Uterus (tissue), 4 donors: ENCODE measurements around the gene SOX5. TPM values are rescaled to one million over a fixed set of nuclear protein-coding genes. Genes with fewer than 3 reads are reported as not detected.

Experiments used
- DNase-seq, 2 donors: peaks; one replicate each; pipeline ENCODE4 v3.0.0-alpha.2; 2019 to 2020
- H3K27ac ChIP-seq, 2 donors: fragments of 200-600 bp; sonication (generic); 1 replicate in 1 of 2; 2 replicates in 1 of 2; pipeline ENCODE4 v1.5.1; 2016 to 2018
- H3K27me3 ChIP-seq, 2 donors: fragments of 200-600 bp; sonication (generic); one replicate each; pipeline ENCODE4 v1.5.1; 2018 to 2019; ENCODE audit warnings: control low read depth in 1 of 2
- H3K36me3 ChIP-seq, 2 donors: fragments of 200-600 bp; sonication (generic); one replicate each; pipeline ENCODE4 v1.5.1; 2019; ENCODE audit warnings: control low read depth in 1 of 2
- H3K4me1 ChIP-seq, 2 donors: fragments of 200-600 bp; sonication (generic); one replicate each; pipeline ENCODE4 v1.5.1; 2018 to 2019; ENCODE audit warnings: control low read depth in 1 of 2
- H3K4me3 ChIP-seq, 2 donors: fragments of 200-600 bp; sonication (generic); 1 replicate in 1 of 2; 2 replicates in 1 of 2; pipeline ENCODE4 v1.5.1; 2018 to 2019; ENCODE audit warnings: mild to moderate bottlenecking in 1 of 2
- H3K9me3 ChIP-seq, 2 donors: fragments of 200-600 bp; sonication (generic); one replicate each; pipeline ENCODE4 v1.5.1; 2019; ENCODE audit warnings: control low read depth in 1 of 2
- POLR2A ChIP-seq, 2 donors: fragments of 450-650 bp; IDR thresholded peaks; one replicate each; pipeline ENCODE4 v1.6.1; 2016; ENCODE audit warnings: antibody characterized with exemption in 2 of 2, mild to moderate bottlenecking in 1 of 2, moderate library complexity in 1 of 2
- intact Hi-C: fragments of 100-400 bp; cut with DNase I; formaldehyde crosslinking; loops from one replicate; pipeline ENCODE4 v1.15.1; 2023; ENCODE audit warnings: low total_unique reads
- total RNA-seq, 4 donors: library from RNA; depleted of rRNA in 3 of 4; stranded (reverse); fragments of >200 nt in 3 of 4; gene quantifications; one replicate each; pipeline versions ENCODE4 v1.1.0 to v1.2.4, GENCODE V29; 2014 to 2023
- TF ChIP-seq, protein P1 (sequence below), 4 experiments: fragments of 200-600 bp in 2 of 4; fragments of 450-650 bp in 2 of 4; sonication (generic) in 2 of 4; IDR thresholded peaks; one replicate each; pipeline ENCODE4 v1.5.1; 2016 to 2019; ENCODE audit warnings: antibody characterized with exemption in 4 of 4, mild to moderate bottlenecking in 2 of 4, moderate library complexity in 1 of 4
- donor health status: DM: yes; HTN: yes; CAD: no.

SOX5 gene
- total RNA-seq, 4 donors from 2014 or later, result 9.1 to 69.5 (median 31.2) TPM

DNA sequence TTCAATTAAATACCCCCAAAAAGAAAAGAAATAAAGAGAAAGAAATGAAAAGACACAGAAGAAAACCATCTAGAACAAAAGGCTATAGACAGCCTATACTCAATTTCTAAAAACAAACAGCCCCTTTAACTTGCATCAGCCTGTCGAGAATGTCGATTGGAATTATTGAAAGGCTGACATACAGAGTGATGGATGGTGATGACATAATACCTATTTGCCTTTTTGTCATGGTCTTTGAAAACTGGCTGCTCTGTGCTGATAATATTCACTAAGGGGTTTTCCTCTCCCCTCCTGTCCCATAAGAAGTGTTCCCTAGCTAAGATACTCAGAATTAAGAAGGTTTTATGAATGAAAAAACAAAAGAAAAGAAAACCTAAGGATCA is 393.7 kb downstream of the SOX5 start:
- Histone ChIP-seq H3K36me3 (no peaks in the 10 kb centered on the region), H3K4me3 (no peak overlapping the region), H3K4me1 (no peaks in the 10 kb centered on the region), H3K9me3 (no peaks in the 10 kb centered on the region), H3K27me3 (no peaks in the 10 kb centered on the region), H3K27ac (no peak overlapping the region)
- intact Hi-C loops, result no loop called here
- no peak for TF ChIP-seq POLR2A (IDR thresholded peaks at IDR 0.05)
- TF ChIP-seq, protein P1, sequence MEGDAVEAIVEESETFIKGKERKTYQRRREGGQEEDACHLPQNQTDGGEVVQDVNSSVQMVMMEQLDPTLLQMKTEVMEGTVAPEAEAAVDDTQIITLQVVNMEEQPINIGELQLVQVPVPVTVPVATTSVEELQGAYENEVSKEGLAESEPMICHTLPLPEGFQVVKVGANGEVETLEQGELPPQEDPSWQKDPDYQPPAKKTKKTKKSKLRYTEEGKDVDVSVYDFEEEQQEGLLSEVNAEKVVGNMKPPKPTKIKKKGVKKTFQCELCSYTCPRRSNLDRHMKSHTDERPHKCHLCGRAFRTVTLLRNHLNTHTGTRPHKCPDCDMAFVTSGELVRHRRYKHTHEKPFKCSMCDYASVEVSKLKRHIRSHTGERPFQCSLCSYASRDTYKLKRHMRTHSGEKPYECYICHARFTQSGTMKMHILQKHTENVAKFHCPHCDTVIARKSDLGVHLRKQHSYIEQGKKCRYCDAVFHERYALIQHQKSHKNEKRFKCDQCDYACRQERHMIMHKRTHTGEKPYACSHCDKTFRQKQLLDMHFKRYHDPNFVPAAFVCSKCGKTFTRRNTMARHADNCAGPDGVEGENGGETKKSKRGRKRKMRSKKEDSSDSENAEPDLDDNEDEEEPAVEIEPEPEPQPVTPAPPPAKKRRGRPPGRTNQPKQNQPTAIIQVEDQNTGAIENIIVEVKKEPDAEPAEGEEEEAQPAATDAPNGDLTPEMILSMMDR (IDR thresholded peaks at IDR 0.05), result no peak
- no peak for DNase-seq

DNA sequence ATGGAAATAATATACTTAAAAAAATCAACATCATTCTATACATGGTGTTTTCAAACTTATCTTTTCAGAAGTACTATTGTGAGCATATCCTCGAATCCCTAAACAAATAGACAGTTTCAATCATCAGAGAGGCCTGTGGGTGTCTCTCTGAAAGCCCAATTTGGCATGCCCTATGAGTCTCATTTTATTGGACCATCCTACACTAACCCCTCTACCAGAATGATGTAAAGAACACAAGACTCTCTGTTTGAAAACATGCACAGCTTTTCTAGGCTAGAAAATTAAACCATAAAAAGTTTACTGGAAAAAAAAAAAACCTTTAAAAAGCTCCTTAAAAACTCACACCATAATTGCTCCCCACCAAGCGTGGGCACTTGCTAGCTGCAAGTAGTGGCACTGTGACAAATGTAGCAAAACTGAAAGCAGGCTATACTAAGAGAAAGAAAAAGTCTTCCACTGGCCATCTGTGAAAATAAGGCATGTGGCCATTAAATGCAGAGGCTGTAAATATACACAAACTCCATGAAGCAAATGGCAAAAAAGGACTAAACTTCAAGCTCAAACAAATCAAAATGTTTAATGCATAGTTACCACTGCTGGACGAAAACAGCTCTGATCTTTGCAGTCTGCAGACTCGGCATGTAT is 394.2 kb downstream of the SOX5 start:
- TF ChIP-seq, protein P1 (IDR thresholded peaks at IDR 0.05), result no peak
- no peak for TF ChIP-seq POLR2A (IDR thresholded peaks at IDR 0.05)

DNA sequence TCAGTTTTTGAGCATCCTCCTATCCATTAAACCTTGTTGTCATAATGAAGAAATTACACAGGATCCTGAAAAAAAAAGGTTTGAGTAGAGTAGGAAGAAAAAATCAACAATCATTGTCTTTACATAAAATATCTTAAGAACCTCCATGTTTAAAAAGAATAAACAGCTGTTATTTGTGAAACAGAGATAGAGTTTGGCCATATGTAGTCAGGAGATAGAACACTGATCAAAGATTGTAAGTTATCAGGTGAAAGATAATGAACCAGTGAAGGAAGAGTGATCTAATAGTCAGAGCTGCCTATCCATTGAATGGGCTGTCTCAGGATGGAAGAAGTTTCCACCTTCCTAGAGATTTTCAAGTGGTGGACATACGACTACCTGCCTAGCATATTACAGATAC is 397.1 kb downstream of the SOX5 start:
- Histone ChIP-seq H3K9me3 (no peaks in the 10 kb centered on the region), H3K4me3 (no peak overlapping the region), H3K27ac (no peak overlapping the region), H3K4me1 (no peaks in the 10 kb centered on the region), H3K27me3 (no peaks in the 10 kb centered on the region), H3K36me3 (no peaks in the 10 kb centered on the region)
- intact Hi-C loops, result no loop called here
- TF ChIP-seq, protein P1 (IDR thresholded peaks at IDR 0.05), result no peak
- TF ChIP-seq POLR2A (IDR thresholded peaks at IDR 0.05), result no peak
- DNase-seq, result no peak

More for the DNA sequence above, 394.2 kb downstream of the SOX5 start:
- H3K27ac ChIP-seq, result no peak overlapping the region
- H3K9me3 ChIP-seq, result no peaks in the 10 kb centered on the region
- intact Hi-C loops, result no loop called here
- DNase-seq, result no peak
- H3K4me1 ChIP-seq, result no peaks in the 10 kb centered on the region
- no peaks in the 10 kb centered on the region for H3K36me3 ChIP-seq
- no peak overlapping the region for H3K4me3 ChIP-seq
- no peaks in the 10 kb centered on the region for H3K27me3 ChIP-seq

DNA sequence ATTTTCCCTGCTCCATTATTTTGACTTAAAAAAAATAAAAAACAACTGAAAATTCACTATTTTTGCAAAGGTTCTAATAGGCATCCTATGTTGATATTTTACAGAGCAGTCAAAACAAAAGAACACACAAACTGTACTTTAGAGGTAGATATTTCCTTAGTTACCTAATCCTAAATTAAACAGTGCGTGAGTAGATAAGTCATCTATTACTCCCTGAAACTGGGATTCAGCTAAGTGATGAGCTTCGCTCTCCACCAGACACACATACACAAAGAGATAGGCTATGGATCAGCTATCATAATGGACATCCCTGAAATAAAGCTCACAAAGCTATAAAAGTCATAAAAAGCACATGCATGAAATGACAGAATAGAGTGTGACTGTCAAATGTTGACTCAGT is 398.7 kb downstream of the SOX5 start:
- intact Hi-C loops, result no loop called here
- Histone ChIP-seq H3K9me3 (no peaks in the 10 kb centered on the region), H3K36me3 (no peaks in the 10 kb centered on the region), H3K27me3 (no peaks in the 10 kb centered on the region), H3K27ac (no peak overlapping the region), H3K4me3 (no peak overlapping the region), H3K4me1 (no peaks in the 10 kb centered on the region)
- TF ChIP-seq POLR2A (IDR thresholded peaks at IDR 0.05), result no peak
- TF ChIP-seq, protein P1 (IDR thresholded peaks at IDR 0.05), result no peak
- no peak for DNase-seq

DNA sequence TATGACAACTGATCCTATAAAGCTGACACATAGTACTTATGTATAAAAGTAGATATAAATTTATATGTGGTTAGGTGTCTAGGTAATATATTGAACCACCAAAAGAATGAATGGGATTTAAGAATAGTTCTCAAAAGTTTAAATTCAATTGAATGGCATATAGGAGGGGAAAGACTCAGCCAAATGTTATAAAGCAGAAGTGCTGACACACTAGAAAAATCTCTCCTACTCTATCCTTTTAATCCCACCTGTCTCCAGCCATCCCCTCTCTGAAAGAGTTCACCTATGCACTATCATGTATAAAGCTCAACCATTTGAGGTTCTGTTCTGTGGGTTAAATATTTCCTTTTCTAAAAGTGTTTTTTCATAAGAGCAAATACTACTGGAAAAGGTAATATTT is 400.7 kb downstream of the SOX5 start:
- Histone ChIP-seq H3K4me1 (no peaks in the 10 kb centered on the region), H3K9me3 (no peaks in the 10 kb centered on the region), H3K36me3 (no peaks in the 10 kb centered on the region), H3K27ac (no peak overlapping the region), H3K4me3 (no peak overlapping the region), H3K27me3 (no peaks in the 10 kb centered on the region)
- no peak for DNase-seq
- TF ChIP-seq, protein P1 (IDR thresholded peaks at IDR 0.05), result no peak
- TF ChIP-seq POLR2A (IDR thresholded peaks at IDR 0.05), result no peak
- intact Hi-C loops, result no loop called here
